ENCODE measurements around the gene MMP17.
"Not testable (repeated sequence)": the region's sequence is repeated elsewhere in the genome, so short reads cannot be mapped to it uniquely, and the experiment has no call there.

GRCh38 chr12:131877216-131877615, 49.0 kb downstream of the MMP17 start:
- not testable (repeated sequence) for TF ChIP-seq BHLHE40 (IDR thresholded peaks at IDR 0.05; ENCODE audit: borderline replicate concordance in 1 of 2, low read depth in 2 of 2, low read length in 1 of 2); CHD2 (IDR thresholded peaks at IDR 0.05; ENCODE audit: borderline replicate concordance, low read depth, low read length); EZH2 (IDR thresholded peaks at IDR 0.05; ENCODE audit: borderline replicate concordance, control insufficient read depth, low read depth, low read length)
- TF ChIP-seq, protein P1, sequence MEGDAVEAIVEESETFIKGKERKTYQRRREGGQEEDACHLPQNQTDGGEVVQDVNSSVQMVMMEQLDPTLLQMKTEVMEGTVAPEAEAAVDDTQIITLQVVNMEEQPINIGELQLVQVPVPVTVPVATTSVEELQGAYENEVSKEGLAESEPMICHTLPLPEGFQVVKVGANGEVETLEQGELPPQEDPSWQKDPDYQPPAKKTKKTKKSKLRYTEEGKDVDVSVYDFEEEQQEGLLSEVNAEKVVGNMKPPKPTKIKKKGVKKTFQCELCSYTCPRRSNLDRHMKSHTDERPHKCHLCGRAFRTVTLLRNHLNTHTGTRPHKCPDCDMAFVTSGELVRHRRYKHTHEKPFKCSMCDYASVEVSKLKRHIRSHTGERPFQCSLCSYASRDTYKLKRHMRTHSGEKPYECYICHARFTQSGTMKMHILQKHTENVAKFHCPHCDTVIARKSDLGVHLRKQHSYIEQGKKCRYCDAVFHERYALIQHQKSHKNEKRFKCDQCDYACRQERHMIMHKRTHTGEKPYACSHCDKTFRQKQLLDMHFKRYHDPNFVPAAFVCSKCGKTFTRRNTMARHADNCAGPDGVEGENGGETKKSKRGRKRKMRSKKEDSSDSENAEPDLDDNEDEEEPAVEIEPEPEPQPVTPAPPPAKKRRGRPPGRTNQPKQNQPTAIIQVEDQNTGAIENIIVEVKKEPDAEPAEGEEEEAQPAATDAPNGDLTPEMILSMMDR (IDR thresholded peaks at IDR 0.05 in 2 of 3, conservative IDR thresholded peaks at IDR 0.05 in 1 of 3; ENCODE audit: control insufficient read depth in 2 of 3, extremely low read depth in 1 of 3, insufficient read depth in 1 of 3, low read depth in 3 of 3, low read length in 3 of 3): not testable (repeated sequence)

Data from GM12878 (cell line).